ENCODE results near the gene LCNL1. TPM values are rescaled to one million over a fixed set of nuclear protein-coding genes. Genes with fewer than 3 reads are reported as not detected.

LCNL1 gene
- total RNA-seq, 1 donor from 2014 or later, result 2.0 TPM

- no peak overlapping the region for H3K4me3 ChIP-seq
- no peak overlapping the region for H3K27ac ChIP-seq
- no peak for TF ChIP-seq POLR2A (IDR thresholded peaks at IDR 0.05)
- TF ChIP-seq POLR2AphosphoS5 (IDR thresholded peaks at IDR 0.05; ENCODE audit: insufficient read depth in 1 of 2, low read depth in 1 of 2), result no peak
- no peak for TF ChIP-seq CTCF (IDR thresholded peaks at IDR 0.05)
- H3K27me3 ChIP-seq, result no peaks in the 10 kb centered on the region
- no peak for DNase-seq (ENCODE audit: extremely low spot score in 2 of 2)
- H3K9me3 ChIP-seq, result no peaks in the 10 kb centered on the region
- H3K36me3 ChIP-seq, result no peaks in the 10 kb centered on the region
- intact Hi-C loops (cut with DNase I), result no loop called here
- H3K4me1 ChIP-seq, result no peaks in the 10 kb centered on the region
Observed at GRCh38 chr9:137006116-137007003, 23.6 kb downstream of the LCNL1 start.

GRCh38 chr9:137007108-137007815, 24.5 kb downstream of the LCNL1 start:
- intact Hi-C loops (cut with DNase I), result no loop called here
- H3K27me3 ChIP-seq, result no peaks in the 10 kb centered on the region
- no peaks in the 10 kb centered on the region for H3K36me3 ChIP-seq
- no peaks in the 10 kb centered on the region for H3K9me3 ChIP-seq
- DNase-seq (ENCODE audit: extremely low spot score in 2 of 2), result no peak
- H3K4me1 ChIP-seq, result no peaks in the 10 kb centered on the region
- no peak for TF ChIP-seq POLR2A (IDR thresholded peaks at IDR 0.05)
- TF ChIP-seq POLR2AphosphoS5 (IDR thresholded peaks at IDR 0.05; ENCODE audit: insufficient read depth in 1 of 2, low read depth in 1 of 2), result no peak
- TF ChIP-seq CTCF (IDR thresholded peaks at IDR 0.05), result no peak
- no peak overlapping the region for H3K27ac ChIP-seq
- H3K4me3 ChIP-seq, result no peak overlapping the region

- H3K36me3 ChIP-seq, result no peaks in the 10 kb centered on the region
- no peaks in the 10 kb centered on the region for H3K4me1 ChIP-seq
- TF ChIP-seq POLR2A (IDR thresholded peaks at IDR 0.05) (no peak), CTCF (IDR thresholded peaks at IDR 0.05) (no peak), POLR2AphosphoS5 (IDR thresholded peaks at IDR 0.05; ENCODE audit: insufficient read depth in 1 of 2, low read depth in 1 of 2) (no peak)
- intact Hi-C loops (cut with DNase I), result no loop called here
- no peak for DNase-seq (ENCODE audit: extremely low spot score in 2 of 2)
- no peak overlapping the region for H3K27ac ChIP-seq
- H3K4me3 ChIP-seq, result no peak overlapping the region
- no peaks in the 10 kb centered on the region for H3K27me3 ChIP-seq
- no peaks in the 10 kb centered on the region for H3K9me3 ChIP-seq
Observed at GRCh38 chr9:137007816-137008270, 25.1 kb downstream of the LCNL1 start.

- DNase-seq (ENCODE audit: extremely low spot score in 2 of 2), result no peak
- H3K27ac ChIP-seq, result no peak overlapping the region
- intact Hi-C loops (cut with DNase I), result no loop called here
- no peaks in the 10 kb centered on the region for H3K4me1 ChIP-seq
- TF ChIP-seq CTCF (IDR thresholded peaks at IDR 0.05), result no peak
- no peak for TF ChIP-seq POLR2AphosphoS5 (IDR thresholded peaks at IDR 0.05; ENCODE audit: insufficient read depth in 1 of 2, low read depth in 1 of 2)
- TF ChIP-seq POLR2A (IDR thresholded peaks at IDR 0.05), result no peak
- no peak overlapping the region for H3K4me3 ChIP-seq
- no peaks in the 10 kb centered on the region for H3K36me3 ChIP-seq
- no peaks in the 10 kb centered on the region for H3K27me3 ChIP-seq
- H3K9me3 ChIP-seq, result no peaks in the 10 kb centered on the region
Observed at GRCh38 chr9:137008312-137008711, 25.5 kb downstream of the LCNL1 start.

All from vagina (tissue), 2 donors.